Iris pigment epithelial cell (primary cell): ENCODE measurements around the gene NCMAP.
"Not testable (repeated sequence)": the region's sequence is repeated elsewhere in the genome, so short reads cannot be mapped to it uniquely, and the experiment has no call there.

ENCODE experiments used
- DNase-seq: peaks from one replicate; pipeline ENCODE4 v3.0.0-alpha.2; 2011; ENCODE audit warnings: low read depth

The NCMAP gene

DNA sequence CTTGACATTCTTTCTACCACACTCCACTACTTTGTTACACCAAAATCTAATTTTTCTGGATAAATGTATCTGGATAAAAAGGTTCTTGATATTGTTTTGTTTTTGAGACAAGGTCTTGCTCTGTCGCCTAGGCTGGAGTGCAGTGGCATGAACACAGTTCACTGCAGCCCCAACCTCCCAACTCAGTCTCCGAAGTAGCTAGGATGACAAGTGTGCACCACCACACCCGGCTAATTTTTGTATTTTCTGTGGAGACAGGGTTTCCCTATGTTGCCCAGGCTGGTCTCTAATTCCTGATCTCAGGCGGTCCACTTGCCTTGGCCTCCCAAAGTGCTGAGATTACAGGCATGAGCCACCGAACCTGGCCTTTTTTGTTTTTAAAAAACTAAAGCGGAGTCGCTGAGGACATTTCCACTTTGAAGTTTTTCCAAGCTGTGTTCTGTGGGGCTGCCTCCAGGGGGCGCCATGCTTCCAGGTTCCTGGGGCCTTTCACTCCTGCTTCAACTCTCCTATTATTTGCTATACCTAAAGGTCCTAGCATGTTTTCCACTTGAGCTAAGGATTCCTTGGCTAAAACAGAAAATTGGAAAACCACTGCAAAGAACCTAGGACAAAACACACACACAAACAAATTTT, 14.1 kb upstream of the NCMAP start:
- no peak for DNase-seq

DNA sequence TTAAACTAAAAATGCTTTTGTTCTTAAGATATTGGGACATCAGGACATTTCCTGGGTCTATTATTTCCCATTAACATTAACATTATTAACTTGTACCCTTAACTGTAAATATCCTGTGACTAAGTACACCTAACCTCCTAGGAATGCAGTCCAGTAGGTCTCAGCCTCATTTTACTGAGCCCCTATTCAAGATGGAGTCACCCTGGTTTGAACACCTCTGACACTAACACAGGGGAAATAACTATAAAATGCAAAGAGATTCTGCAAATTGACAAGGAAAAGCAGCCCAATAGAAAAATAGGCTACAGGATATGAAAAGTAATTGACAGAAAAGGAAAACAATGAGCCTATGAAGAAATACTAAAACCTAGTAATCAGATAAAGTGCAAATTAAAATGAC, 11.6 kb upstream of the NCMAP start:
- DNase-seq, result peak; percentile 34

DNA sequence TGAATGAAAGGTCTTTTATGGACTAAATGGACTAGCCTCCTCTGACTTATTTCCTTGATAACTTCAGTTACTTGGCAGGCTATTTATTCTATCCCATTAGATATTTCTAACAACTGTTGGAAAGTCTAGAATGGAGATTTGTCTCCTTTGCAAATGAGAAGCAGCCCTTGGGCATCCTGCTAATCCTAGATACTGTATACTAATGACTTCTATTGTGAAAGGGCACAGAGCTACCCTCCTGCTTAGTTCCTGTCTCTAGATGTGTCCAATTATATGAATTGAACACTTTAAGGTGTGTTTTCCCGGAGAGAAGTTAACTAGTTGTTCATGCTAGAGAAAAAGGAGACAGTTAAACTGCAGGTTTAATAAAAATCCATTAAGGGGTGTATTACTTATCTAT, 10.2 kb upstream of the NCMAP start:
- DNase-seq, result no peak

DNA sequence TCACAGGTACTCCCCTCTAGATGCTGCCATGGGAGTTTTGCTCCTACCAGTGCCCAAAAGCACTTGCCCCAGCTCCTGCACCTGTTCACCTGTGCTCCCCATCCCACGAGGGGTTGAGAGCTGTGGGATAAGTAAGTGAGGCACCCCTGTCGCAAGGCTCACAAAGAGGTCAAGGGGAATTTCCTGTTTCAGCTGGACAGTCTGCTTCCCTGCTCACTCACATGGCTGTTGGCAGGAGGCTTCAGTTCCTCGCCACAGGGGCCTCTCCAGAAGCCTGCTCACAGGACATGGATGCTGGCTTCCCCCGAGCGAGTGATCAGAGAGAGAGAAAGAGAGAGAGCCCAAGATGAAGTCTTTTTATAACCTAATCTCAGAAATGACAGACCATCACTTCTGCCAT, 8.7 kb upstream of the NCMAP start:
- no peak for DNase-seq

DNA sequence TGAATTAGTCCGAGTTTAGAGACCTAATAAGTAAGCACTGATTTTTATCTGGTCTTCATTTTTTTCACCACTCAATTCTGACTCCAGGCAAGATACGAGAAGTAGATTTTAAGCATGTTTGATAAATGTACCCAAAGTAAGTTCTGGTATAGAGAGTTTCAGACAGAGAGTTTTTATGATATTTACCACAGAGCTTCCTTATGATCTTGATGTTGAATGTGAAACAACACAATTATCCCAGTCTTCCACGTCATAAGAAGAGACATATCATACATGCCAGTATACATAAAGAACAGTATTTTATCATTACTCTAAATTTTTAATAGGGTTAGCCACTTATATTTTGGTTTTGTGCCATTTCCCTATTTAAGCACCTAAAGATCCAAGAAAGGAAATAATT, 7.8 kb upstream of the NCMAP start:
- DNase-seq, result no peak

DNA sequence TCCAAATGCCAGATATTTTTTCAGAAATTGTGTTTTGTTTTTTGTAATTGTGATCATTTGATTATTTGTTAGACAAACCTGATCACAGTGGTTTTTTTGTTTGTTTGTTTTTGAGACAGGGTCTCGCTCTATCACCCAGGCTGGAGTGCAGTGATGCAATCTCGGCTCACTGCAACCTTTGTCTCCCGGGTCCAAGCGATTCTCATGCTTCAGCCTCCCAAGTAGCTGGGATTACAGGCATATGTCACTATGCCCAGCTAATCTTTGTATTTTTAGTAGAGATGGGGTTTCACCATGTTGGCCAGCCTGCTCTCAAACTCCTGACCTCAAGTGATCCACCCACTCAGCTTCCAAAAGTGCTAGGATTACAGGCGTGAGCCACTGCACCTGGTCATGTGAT, 6.7 kb upstream of the NCMAP start:
- DNase-seq, result not testable (repeated sequence)

DNA sequence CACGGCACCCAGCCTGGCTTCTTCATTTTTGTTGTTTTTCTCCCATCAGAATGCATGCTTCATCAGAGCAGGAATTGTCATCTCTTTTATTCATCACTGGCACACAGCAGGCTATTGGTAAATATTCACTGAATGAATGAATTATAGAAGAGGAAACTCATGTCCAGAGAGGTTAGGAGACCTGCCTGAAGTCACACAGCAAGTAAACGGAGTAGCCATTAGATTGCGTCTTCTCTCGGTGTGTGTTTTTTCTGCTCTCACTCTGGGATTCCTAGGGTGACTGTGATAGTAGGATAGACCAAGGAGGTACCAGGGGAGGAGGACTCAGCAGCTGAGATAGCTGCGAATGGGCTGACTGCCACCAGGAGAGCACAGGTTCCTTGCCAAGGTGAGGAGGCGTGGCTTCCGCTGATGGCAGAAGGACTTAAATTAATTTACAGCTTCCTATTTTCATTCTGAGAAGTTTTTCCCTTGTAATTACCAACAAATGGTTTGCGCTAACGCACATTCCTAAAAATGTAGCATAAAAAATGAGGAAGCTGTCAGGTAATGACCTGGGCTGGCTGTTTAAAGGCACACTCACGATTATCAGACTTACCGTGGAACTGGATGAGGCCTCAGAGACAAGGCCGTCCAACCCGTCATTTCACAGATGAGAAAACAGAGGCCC, 4.5 kb upstream of the NCMAP start:
- no peak for DNase-seq

DNA sequence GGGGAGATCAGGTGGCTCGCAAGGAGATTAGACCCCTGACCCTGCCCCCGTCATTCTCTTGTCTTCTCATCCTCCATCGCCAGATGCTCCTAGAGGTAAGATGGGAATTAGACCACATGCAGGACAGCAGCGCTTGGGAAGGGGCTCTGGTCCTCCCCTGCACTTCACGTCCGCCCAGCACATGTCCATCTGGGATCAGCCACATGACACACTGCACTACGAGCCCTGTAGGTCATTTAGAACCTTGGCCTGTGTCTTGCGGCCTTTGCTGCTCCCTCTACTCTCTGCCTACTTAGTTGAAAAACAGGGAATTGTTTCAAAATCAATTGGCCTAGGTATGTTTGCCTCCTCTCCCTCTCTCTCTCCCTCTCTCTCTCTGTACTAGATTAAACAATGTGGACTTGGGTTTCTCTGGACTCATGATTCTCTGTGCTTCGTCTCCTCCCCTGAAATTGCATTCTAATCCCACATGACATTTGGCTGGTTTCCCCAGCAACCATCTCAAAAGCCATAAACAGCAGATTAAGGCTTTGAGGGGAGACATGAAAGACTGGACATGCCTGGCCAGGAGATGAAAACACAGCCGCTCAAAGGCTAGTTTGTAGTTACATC, 3.8 kb upstream of the NCMAP start:
- DNase-seq, result peak; percentile 60

DNA sequence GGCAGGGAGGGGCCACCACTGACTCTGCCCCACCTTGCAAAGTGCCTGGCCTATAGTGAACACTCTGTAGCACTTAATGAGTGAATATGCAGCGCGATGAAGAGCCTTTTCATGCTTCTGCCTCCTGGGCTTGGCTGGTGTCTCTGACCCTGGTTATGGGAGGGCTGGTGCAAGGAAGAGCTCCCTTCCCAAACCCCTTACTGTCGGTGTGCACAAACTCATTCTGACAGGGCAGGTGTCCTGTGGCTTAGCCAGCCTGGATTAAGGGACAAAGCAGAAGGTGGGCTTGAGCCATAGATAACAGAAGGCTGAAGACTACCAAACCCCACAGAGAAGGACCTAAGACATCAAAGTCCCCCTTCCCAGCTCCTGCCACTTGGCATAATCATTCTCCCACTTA, 2.0 kb upstream of the NCMAP start:
- DNase-seq, result no peak

DNA sequence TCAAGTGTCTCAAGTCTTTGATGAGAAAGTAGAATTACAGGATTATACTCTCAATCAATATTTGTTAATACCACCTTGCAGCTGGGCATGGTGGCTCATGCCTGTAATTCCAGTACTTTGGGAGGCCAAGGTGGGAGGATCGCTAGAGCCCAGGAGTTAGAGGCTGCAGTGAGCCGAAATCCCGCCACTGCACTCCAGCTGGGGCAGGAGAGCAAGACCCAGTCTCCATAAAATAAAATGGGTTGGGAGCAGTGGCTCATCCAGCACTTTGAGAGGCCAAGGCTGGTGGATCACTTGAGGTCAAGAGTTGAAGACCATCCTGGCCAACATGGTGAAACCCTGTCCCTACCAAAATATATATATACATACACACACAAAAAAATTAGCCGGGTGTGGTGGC, 1.2 kb upstream of the NCMAP start:
- no peak for DNase-seq

DNA sequence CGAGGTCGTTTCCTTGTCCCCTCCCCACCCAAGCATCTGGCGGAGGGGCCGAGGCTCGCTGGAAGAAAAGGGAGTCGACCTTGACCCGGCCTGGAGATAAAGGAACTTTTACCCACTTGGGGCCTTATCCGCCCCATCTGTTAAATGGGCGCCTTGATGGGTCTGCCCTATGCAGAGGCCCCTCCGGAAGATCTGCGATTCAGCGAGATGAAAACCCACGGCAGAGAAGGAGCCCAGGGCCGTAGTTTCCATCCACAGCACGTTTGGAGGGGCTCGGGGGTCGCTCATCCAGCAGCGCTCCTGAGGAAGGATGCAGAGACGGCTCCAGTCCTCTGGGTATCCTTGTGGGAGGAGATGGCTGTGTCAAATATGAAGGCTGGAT, 518 bp downstream of the NCMAP start:
- DNase-seq, result no peak

DNA sequence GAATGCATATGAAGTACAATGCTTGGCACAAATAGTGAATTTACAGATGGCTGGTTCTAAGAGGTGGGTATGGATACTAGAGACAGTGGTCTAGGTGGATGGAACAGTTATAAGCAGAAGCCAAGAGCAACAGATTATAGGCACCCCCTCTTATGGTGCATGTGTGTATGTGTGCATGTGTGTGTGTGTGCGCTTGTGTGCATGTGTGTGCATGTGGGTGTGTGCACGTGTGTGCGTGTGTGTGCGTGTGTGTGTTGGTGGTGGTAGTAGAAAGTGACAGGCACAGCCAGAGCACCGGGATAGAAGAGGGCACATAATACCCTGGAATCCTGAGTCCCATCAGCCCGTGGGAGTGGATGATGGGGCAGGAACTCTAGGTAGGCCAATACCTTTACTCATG, 1.3 kb downstream of the NCMAP start:
- no peak for DNase-seq

DNA sequence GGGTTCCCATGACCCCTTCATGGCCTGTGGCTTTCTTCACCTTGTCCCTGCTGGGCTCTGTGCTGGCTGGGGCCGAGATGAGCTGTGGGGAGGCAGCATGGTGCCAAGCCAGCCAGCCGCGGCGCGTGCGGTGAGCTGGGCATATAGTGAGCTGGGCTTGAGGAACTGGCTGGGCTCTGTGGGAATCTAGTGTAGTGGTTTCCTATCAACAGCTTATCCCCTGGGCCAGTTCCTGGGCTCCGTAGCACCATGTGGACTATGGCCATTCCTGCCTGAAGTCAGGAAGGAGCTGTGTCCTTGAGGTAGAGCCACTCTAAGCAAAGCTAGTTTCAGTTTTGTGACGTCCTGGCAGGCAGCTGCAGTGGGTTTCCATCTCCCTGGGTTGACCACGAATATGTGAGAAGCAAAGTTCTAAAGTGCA, 1.8 kb downstream of the NCMAP start:
- DNase-seq, result no peak

DNA sequence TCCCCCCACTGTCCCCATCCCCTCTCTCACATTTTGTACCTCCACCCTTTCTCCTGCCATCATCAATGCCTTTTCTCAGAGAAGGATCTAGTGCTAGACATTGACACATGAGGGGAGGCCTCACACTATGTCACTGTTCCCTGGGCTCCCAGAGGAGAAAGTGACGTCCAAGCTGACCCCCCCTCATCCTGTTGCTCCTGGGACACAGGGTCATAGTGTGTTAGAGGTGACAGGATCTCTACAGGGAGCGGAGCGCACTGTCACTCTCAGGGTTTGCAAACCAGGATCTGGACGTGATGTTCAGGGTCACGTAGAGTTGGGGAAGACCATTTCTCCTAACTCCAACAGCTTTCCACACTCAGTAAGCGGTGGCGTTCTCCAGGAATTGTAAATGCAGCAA, 2.6 kb downstream of the NCMAP start:
- DNase-seq, result no peak

DNA sequence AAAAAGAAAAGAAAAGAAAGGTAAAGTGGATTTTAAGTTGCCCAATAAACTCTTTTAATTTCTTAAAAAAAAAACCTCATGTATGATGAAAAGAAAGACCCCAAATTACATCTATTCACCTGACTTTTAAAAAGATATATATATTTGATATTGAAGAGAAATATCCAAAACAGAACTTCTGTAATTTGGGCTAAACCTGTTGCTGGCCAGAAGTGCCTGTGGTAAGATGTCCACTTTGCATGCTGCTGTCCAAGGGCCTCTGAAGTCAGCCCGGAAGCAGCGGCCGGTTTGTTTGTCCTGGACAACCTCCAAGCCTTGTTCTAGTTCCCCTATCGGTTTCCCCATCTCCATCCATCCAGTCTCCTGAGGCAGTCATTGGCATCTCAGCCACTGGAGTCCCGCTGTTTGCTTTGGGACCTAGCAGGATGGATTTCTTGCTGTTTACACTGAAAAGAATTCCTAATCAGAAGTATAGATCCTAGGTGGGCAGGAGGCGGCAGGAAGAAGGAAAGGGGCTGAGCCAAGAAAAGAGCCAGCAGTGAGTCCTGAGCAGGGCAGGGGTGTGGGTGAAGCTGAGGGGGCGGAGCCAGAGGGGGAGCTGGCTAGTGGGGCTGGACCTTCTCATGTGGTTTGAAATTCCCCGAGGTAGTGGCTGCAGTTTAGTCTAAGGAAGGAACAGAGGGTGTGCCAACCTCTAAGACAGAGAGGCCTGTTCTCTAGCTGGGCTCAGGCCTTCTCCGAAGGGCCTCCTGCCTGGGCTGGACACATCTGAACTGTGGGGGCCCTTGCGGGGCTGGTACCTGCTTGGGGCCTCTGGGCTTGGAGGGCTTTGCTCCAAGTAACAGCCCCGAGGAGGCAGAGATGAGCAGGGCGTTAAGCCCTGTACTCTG, 3.3 kb downstream of the NCMAP start:
- DNase-seq, result peak; percentile 90

DNA sequence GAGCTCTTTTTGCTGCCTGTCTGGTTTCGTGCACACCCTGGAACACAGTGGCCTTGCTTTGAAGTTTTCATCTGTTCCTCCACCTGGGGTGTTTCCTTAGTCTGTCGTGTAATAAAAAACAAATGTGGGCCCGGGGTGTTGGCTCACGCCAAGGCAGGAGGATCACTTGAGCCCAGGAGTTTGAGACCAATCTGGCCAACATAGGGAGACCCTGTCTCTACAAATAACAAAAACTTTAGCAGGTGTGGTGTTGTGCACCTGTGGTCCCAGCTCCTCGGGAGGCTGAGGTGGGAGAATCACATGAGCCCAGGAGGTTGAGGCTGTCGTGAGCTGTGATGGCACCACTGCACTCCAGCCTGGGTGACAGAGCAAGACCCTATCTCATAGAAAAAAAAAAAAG, 4.5 kb downstream of the NCMAP start:
- DNase-seq, result no peak

DNA sequence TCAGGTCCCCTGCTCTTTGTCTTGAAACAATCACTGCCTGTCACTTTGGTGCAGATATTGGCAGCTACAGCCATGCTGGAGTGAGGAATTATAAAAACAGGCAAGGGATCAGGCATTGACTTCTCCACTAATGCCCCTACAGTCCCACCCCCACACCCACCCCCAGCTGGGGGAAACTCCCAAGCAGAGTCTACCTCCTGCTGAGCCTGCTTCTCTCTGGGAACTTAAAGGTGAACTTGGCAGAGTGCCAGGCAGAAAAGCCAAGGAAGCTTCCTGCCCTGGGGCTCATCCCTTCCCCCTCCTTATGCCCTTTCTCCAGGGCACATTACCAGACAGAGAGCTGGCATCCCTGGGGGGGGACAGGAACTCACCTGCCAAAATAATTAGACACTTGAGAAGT, 6.7 kb downstream of the NCMAP start:
- DNase-seq, result no peak

DNA sequence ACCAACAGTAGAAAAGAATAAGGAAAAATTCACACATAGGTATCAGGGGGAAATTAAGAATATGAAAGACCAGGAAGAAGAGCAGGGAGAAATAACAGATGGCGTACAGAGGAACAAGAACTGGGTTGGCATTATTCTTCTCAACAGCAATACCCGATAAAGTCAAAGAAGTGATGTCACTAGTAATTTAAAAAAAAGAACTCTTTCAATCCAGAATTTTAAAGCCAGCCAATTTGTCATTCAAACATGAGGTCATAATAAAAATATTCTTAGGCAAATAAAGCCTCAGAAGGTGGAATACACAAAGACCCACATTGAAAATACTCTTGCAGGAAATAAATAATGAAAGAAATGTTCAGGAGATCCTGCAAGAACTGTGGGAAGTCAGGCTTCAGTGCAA, 8.8 kb downstream of the NCMAP start:
- DNase-seq, result no peak

DNA sequence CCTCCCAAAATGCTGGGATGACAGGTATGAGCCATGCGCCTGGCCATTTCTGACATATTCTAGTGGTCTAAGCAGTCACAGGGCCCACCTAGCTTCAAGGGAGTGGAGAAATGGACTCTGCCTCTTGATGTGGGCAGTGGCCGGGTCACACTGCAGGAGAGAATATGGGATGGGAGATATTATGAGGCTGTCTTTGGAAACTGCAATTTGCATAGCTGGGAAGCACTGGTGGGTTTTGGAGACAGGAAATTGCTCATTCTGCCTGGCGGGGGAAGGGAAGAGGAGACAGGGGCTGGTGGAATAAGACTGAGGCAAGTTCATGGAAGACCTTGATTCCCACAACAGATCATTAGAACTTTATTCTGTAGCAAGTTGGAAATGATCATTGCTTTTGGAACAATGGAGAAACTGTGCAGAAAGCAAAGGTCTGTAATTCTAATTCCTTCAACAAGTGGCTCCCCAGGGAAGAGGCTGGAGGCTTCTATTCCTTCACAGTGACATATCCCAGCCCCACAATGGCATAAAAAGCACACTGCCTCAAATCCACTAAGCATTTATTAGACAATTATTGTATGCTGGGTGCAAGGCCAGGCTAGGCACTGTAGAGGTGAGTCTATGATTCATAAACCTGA, 10.5 kb downstream of the NCMAP start:
- DNase-seq, result peak; percentile 17

DNA sequence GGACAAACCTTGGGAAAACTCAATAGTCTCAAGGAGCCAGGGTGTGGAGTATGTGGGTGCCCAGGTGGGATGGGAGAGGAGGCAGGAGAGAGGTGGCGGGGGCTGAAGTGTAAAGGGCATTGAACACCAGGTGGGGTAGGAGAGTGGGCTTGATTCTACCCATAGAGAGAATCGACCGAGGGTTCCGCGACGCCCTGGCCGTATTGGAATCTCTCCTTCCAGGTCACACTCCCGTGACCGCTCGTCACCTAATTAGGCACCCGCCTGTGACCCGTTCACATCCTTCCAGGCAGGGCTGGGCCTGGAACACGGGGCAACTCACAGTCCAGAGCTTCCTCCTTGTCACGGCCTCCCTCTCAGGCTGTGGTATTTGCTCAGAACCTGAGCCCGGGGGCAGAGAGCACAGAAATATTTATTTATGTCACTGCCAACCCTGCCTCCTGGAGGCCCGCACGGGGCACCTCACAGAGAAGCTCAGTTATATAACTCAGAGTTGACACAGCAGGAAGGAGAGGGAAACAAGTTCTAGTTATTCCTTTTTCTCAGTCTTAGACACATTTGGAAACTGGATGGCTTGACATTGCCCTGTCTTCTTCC, 12.0 kb downstream of the NCMAP start:
- DNase-seq, result no peak

DNA sequence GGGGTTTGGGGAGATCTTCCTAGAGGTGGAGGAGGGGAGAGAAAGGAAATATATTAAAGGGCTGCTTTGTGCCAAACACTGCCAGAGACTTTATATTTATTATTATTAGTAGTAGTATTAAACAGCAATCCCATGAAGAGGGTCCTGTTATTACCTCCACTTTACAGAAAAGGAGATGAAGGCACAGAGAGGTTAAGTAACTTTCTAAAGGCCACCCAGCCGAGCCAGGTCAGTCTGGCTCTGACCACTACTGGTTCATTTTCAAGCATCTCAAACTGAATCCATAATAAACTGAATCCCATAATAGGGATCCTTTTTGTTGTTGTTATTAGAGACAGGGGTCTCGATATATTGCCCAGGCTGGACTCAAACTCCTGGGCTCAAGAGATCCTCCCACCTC, 12.6 kb downstream of the NCMAP start:
- no peak for DNase-seq
